Measurements from ENCODE around the gene DNAJA3.

DNA sequence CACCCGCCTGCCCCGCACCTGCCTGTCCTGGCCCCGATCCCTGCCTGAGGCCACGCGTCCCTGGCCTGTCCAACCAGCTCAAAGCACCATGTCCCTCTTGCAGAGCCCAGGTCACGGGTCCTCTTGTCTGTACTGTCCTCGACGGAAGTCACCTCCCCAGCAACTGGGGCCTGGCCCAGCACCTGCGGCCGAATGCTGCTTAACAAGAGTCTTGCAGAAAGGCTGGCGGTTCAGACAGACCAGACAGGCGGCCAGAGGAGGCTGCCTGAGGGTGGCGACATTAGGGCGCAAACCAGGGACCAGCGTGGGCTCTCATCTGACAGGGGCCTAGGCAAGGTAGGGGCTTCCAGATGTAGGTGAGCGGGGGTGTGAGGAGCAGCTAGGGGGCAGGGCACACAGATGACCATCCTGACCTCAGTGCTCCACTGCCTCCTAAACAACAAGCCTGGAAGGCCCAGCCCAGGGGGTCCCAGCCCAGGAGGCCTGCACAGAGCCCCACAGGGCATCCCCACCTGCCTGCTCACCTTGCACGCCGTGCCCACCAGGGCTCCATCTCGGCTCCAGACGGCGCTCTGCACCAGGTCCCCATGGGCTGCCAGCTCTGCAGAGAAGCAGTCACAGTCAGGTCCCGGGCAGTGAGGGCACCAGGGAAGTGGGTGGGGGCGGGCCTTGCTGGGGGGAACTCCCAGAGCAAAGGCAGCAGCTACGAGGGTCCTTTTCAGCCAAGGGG, 20.5 kb upstream of the DNAJA3 start:
- TF ChIP-seq, protein P1, sequence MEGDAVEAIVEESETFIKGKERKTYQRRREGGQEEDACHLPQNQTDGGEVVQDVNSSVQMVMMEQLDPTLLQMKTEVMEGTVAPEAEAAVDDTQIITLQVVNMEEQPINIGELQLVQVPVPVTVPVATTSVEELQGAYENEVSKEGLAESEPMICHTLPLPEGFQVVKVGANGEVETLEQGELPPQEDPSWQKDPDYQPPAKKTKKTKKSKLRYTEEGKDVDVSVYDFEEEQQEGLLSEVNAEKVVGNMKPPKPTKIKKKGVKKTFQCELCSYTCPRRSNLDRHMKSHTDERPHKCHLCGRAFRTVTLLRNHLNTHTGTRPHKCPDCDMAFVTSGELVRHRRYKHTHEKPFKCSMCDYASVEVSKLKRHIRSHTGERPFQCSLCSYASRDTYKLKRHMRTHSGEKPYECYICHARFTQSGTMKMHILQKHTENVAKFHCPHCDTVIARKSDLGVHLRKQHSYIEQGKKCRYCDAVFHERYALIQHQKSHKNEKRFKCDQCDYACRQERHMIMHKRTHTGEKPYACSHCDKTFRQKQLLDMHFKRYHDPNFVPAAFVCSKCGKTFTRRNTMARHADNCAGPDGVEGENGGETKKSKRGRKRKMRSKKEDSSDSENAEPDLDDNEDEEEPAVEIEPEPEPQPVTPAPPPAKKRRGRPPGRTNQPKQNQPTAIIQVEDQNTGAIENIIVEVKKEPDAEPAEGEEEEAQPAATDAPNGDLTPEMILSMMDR (IDR thresholded peaks at IDR 0.05), result no peak
- TF ChIP-seq POLR2A (IDR thresholded peaks at IDR 0.05), result no peak
